Transverse colon (tissue), 4 donors: Measurements from ENCODE around the gene FLOT2.

Experiments used
- CTCF ChIP-seq, 5 experiments: fragments of 200-600 bp in 3 of 5; fragments of 450-650 bp in 2 of 5; sonication (generic) in 3 of 5; IDR thresholded peaks; 1 replicate in 2 of 5; 2 replicates in 3 of 5; pipeline ENCODE4 v1.5.1; 2016 to 2017; ENCODE audit warnings: antibody characterized with exemption in 5 of 5, inconsistent platforms in 3 of 5, mild to moderate bottlenecking in 2 of 5, moderate library complexity in 1 of 5
- POLR2AphosphoS5 ChIP-seq, 3 donors: sonication (generic); formaldehyde crosslinking; IDR thresholded peaks; one replicate each; pipeline ENCODE4 v1.6.1; 2016; ENCODE audit warnings: antibody characterized with exemption in 3 of 3

DNA sequence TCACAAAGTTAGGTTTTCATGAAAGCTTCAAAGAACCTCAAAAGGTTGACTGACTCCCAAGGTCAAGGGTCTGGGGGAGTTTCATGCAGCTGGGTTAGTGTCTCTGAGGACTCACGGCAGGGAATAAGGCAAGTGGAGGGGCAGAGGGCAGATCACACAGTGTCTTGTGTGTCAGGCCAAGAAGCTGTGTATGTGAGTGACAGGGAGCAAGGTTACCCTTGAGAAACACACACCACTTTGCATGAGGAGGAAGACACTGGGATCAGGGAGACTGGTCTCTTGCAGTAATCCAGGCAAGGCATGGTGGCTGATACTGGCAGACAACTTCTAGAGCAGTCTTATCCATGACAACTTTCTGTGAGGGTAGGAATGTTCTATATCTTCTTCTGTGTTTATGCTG, 6.3 kb downstream of the FLOT2 start:
- TF ChIP-seq CTCF (IDR thresholded peaks at IDR 0.05) (no peak), POLR2AphosphoS5 (IDR thresholded peaks at IDR 0.05) (no peak)
